IMR-90 (cell line): ENCODE measurements around the gene DOCK10. TPM values are rescaled to one million over a fixed set of nuclear protein-coding genes. Genes with fewer than 3 reads are reported as not detected.

Experiments
- ATAC-seq: fragments of 200-7000 bp; cut with Tn5 transposase; 2 replicates; pipeline ENCODE4 v1.9.1; 2020; ENCODE audit warnings: low read depth, mild to moderate bottlenecking, moderate library complexity
- BruUV-seq: library from RNA; stranded (reverse); fragments of 400-500 nt; replicated peaks from 2 replicates; lab custom pipeline; 2021; lab: Mats Ljungman, UMichigan
- CTCF ChIA-PET: fragments of 300-600 bp; formaldehyde crosslinking; extraction: SDS; loops from one replicate; lab custom pipeline; 2021; ENCODE audit warnings: antibody characterized with exemption; lab: Yijun Ruan, JAX
- POLR2A ChIA-PET: fragments of 300-600 bp; sonication (Branson Sonifier 250); formaldehyde crosslinking; loops from one replicate; lab custom pipeline; 2022; ENCODE audit warnings: antibody characterized with exemption; ENCODE audit not compliant: unreplicated experiment; lab: Charles Lee
- DNase-seq: peaks from one replicate; pipeline ENCODE4 v3.0.0; 2013
- H2AFZ ChIP-seq: replicated peaks from 2 replicates; pipeline ENCODE3; 2013; ENCODE audit warnings: low read length, mild to moderate bottlenecking; ENCODE audit not compliant: poor library complexity
- H2AK5ac ChIP-seq: 2 replicates; pipeline ENCODE4 v1.6.1; 2013; ENCODE audit warnings: low read depth, low read length, inconsistent platforms
- H2AK9ac ChIP-seq: replicated peaks from 2 replicates; pipeline ENCODE3; 2013; ENCODE audit warnings: mild to moderate bottlenecking, low read depth, low read length, moderate library complexity; ENCODE audit not compliant: poor library complexity
- H2BK120ac ChIP-seq: 2 replicates; pipeline ENCODE4 v1.6.1; 2013; ENCODE audit warnings: low read depth, low read length, inconsistent platforms
- H2BK15ac ChIP-seq: 3 replicates; pipeline ENCODE4 v1.6.1; 2013; ENCODE audit warnings: low read depth, low read length, inconsistent platforms
- H2BK20ac ChIP-seq: 2 replicates; pipeline ENCODE4 v1.6.1; 2013; ENCODE audit warnings: low read depth, mild to moderate bottlenecking, inconsistent platforms, low read length, moderate library complexity
- H2BK5ac ChIP-seq: 2 replicates; pipeline ENCODE4 v1.6.1; 2013; ENCODE audit warnings: mild to moderate bottlenecking, low read depth, low read length, inconsistent platforms; ENCODE audit not compliant: poor library complexity, severe bottlenecking
- H3K14ac ChIP-seq: replicated peaks from 2 replicates; pipeline ENCODE4 v1.6.1; 2013; ENCODE audit warnings: low read depth, low read length, inconsistent platforms
- H3K18ac ChIP-seq: 2 replicates; pipeline ENCODE4 v1.6.1; 2013; ENCODE audit warnings: low read depth, low read length, control low read depth
- H3K23ac ChIP-seq: 2 replicates; pipeline ENCODE4 v1.6.1; 2013; ENCODE audit warnings: low read depth, low read length, inconsistent platforms
- H3K27ac ChIP-seq: 2 replicates; pipeline ENCODE4 v1.5.1; 2013; ENCODE audit warnings: mild to moderate bottlenecking, control low read depth, low read length; ENCODE audit not compliant: insufficient read depth
- H3K27me3 ChIP-seq: 2 replicates; pipeline ENCODE4 v1.6.1; 2013; ENCODE audit warnings: low read length; ENCODE audit not compliant: control insufficient read depth, insufficient read depth
- H3K36me3 ChIP-seq: 2 replicates; pipeline ENCODE4 v1.6.1; 2013; ENCODE audit warnings: low read length, mixed read lengths; ENCODE audit not compliant: control insufficient read depth, insufficient read depth
- H3K4ac ChIP-seq: 2 replicates; pipeline ENCODE4 v1.6.1; 2013; ENCODE audit warnings: low read depth, low read length, inconsistent platforms
- H3K4me1 ChIP-seq: 2 replicates; pipeline ENCODE4 v1.6.1; 2013; ENCODE audit warnings: low read length, mixed read lengths; ENCODE audit not compliant: control insufficient read depth, insufficient read depth
- H3K4me2 ChIP-seq: 2 replicates; pipeline ENCODE4 v1.6.1; 2013; ENCODE audit warnings: low read depth, mild to moderate bottlenecking, control low read depth, low read length, moderate library complexity
- H3K4me3 ChIP-seq: 2 replicates; pipeline ENCODE4 v1.5.1; 2013; ENCODE audit warnings: low read depth, mild to moderate bottlenecking, control low read depth, low read length, moderate library complexity; ENCODE audit not compliant: insufficient read depth
- H3K56ac ChIP-seq: 2 replicates; pipeline ENCODE4 v1.6.1; 2013; ENCODE audit warnings: low read length, inconsistent platforms; ENCODE audit not compliant: insufficient read depth; ENCODE audit errors: extremely low read depth
- H3K79me1 ChIP-seq, 2 experiments: 2 replicates each; pipeline ENCODE4 v1.6.1; 2013; ENCODE audit warnings: low read length in 2 of 2, inconsistent platforms in 1 of 2, low read depth in 1 of 2
- H3K9ac ChIP-seq: 2 replicates; pipeline ENCODE4 v1.6.1; 2013; ENCODE audit warnings: low read depth, low read length, control low read depth
- H3K9me1 ChIP-seq: 2 replicates; pipeline ENCODE4 v1.6.1; 2013; ENCODE audit warnings: low read length, inconsistent platforms; ENCODE audit not compliant: insufficient read depth
- H3K9me3 ChIP-seq: 2 replicates; pipeline ENCODE4 v1.6.1; 2013; ENCODE audit warnings: low read length; ENCODE audit not compliant: control insufficient read depth, insufficient read depth
- H4K20me1 ChIP-seq: 2 replicates; pipeline ENCODE4 v1.6.1; 2013; ENCODE audit warnings: low read length, inconsistent platforms; ENCODE audit not compliant: insufficient read depth
- H4K5ac ChIP-seq: 2 replicates; pipeline ENCODE4 v1.6.1; 2013; ENCODE audit warnings: mild to moderate bottlenecking, low read depth, low read length, control low read depth
- H4K8ac ChIP-seq, 2 experiments: 2 replicates each; pipeline ENCODE4 v1.6.1; 2013; ENCODE audit warnings: low read depth in 2 of 2, low read length in 2 of 2, control low read depth in 1 of 2, inconsistent platforms in 1 of 2
- H4K91ac ChIP-seq: 2 replicates; pipeline ENCODE4 v1.6.1; 2013; ENCODE audit warnings: low read depth, low read length, inconsistent platforms; ENCODE audit not compliant: insufficient read depth
- BHLHE40 ChIP-seq: fragments of 150-350 bp; IDR thresholded peaks from 2 replicates; pipeline ENCODE4 v1.6.1; 2016; ENCODE audit warnings: mild to moderate bottlenecking, low read depth, low read length
- CEBPB ChIP-seq: IDR thresholded peaks from 2 replicates; pipeline ENCODE4 v1.6.1; 2012; ENCODE audit warnings: low read depth, low read length, improper control_type of control experiment
- CHD1 ChIP-seq: IDR thresholded peaks from 2 replicates; pipeline ENCODE4 v1.6.1; 2012; ENCODE audit warnings: low read depth, low read length, improper control_type of control experiment
- CTCF ChIP-seq: conservative IDR thresholded peaks from 2 replicates; pipeline ENCODE4 v1.5.1; 2012; ENCODE audit warnings: mild to moderate bottlenecking, low read depth, low read length, improper control_type of control experiment
- ELK1 ChIP-seq: fragments of 150-350 bp; IDR thresholded peaks from 2 replicates; pipeline ENCODE4 v1.6.1; 2016; ENCODE audit warnings: low read depth, mild to moderate bottlenecking, low read length, moderate library complexity, borderline replicate concordance
- FOS ChIP-seq: fragments of 150-350 bp; IDR thresholded peaks from 2 replicates; pipeline ENCODE4 v1.6.1; 2016; ENCODE audit warnings: low read depth, low read length
- MAFK ChIP-seq: IDR thresholded peaks from 2 replicates; pipeline ENCODE4 v1.6.1; 2012; ENCODE audit warnings: low read depth, low read length, improper control_type of control experiment
- MAZ ChIP-seq: IDR thresholded peaks from 2 replicates; pipeline ENCODE4 v1.6.1; 2012; ENCODE audit warnings: low read depth, mild to moderate bottlenecking, low read length, improper control_type of control experiment, moderate library complexity, borderline replicate concordance
- MXI1 ChIP-seq: IDR thresholded peaks from 2 replicates; pipeline ENCODE4 v1.6.1; 2012; ENCODE audit warnings: low read depth, mild to moderate bottlenecking, low read length, moderate library complexity, borderline replicate concordance
- NFE2L2 ChIP-seq: fragments of 150-350 bp; IDR thresholded peaks from 2 replicates; pipeline ENCODE4 v1.6.1; 2016; ENCODE audit warnings: low read depth, mild to moderate bottlenecking, low read length
- POLR2A ChIP-seq: IDR thresholded peaks from 2 replicates; pipeline ENCODE4 v1.6.1; 2012; ENCODE audit warnings: mild to moderate bottlenecking, low read depth, low read length
- RAD21 ChIP-seq: IDR thresholded peaks from 2 replicates; pipeline ENCODE4 v1.6.1; 2012; ENCODE audit warnings: low read length, improper control_type of control experiment
- RFX5 ChIP-seq: IDR thresholded peaks from 2 replicates; pipeline ENCODE4 v1.8.0; 2012; ENCODE audit warnings: low read depth, mild to moderate bottlenecking, low read length, moderate library complexity
- SMC3 ChIP-seq: fragments of 150-350 bp; IDR thresholded peaks from 2 replicates; pipeline ENCODE4 v1.6.1; 2016; ENCODE audit warnings: low read depth, mild to moderate bottlenecking, antibody characterized with exemption, low read length, moderate library complexity
- USF2 ChIP-seq: fragments of 150-350 bp; IDR thresholded peaks from 2 replicates; pipeline ENCODE4 v1.6.1; 2017; ENCODE audit warnings: mild to moderate bottlenecking, antibody characterized with exemption, low read length, low read depth
- WGBS, 2 experiments: methylation state at CpG; one replicate each; pipeline versions ENCODE4 v1.1.5 to v1.1.7; 2013; ENCODE audit warnings: missing lambda C conversion rate in 2 of 2; ENCODE audit not compliant: insufficient read length in 1 of 2; ENCODE audit errors: extremely low coverage in 2 of 2; 5-methylcytosine and 5-hydroxymethylcytosine counted together
- dilution Hi-C: fragments of 300-500 bp; cut with HindIII; formaldehyde crosslinking; loops from one replicate; pipeline ENCODE4 v1.14.3; 2018; ENCODE audit warnings: low sequenced_read_pairs; ENCODE audit not compliant: unreplicated experiment
- in situ Hi-C: fragments of 300-500 bp; cut with MboI; formaldehyde crosslinking; loops from 3 replicates; pipeline ENCODE4 v1.14.3; 2019; ENCODE audit warnings: low sequenced_read_pairs, inconsistent platforms, mixed read lengths
- intact Hi-C: fragments of 100-400 bp; cut with micrococcal nuclease; formaldehyde crosslinking; loops from 2 replicates; pipeline ENCODE4 v1.10.0; 2022
- polyA plus RNA-seq, 3 experiments: library from polyadenylated mRNA; depleted of rRNA; stranded (reverse); fragments of >200 nt; gene quantifications; 2 replicates each; pipeline ENCODE4 v1.2.3, GENCODE V29; 2012; ENCODE audit warnings: low replicate concordance in 1 of 3
- total RNA-seq: library from RNA; depleted of rRNA; stranded (reverse); fragments of >200 nt; gene quantifications from 2 replicates; pipeline ENCODE4 v1.2.3, GENCODE V29; 2012

Gene DOCK10
- total and polyA plus RNA-seq, 2 of the 4 experiments (the other 2 are of a cell fraction) = 58.6 to 75.3 TPM

GRCh38 chr2:224951723-224952481 lies 90.4 kb downstream of the DOCK10 start:
- H4K91ac ChIP-seq = no peak overlapping the region
- no peak overlapping the region; the same call in 1 of the 2 replicates for H2BK120ac ChIP-seq
- peaks cover 2% of the 10 kb centered on the region for H3K4me1 ChIP-seq
- ATAC-seq = no peak
- no peak overlapping the region for H2BK15ac ChIP-seq
- no peak overlapping the region for H3K18ac ChIP-seq
- ChIA-PET CTCF (no interaction called here), POLR2A (no interaction called here)
- H3K36me3 ChIP-seq = no peaks in the 10 kb centered on the region
- H2AFZ ChIP-seq = no peak overlapping the region
- no peak overlapping the region for H3K56ac ChIP-seq
- BruUV-seq = no TSS peak
- no peak overlapping the region for H3K27ac ChIP-seq
- 0 out of 2 replicates have a peak overlapping the region, but pooled peaks have one; percentile 52 for H3K23ac ChIP-seq
- no peaks in the 10 kb centered on the region for H4K20me1 ChIP-seq
- in situ Hi-C loops = no loop called here
- H3K14ac ChIP-seq = peak overlapping the region; percentile 50; the same call in 1 of the 2 replicates
- H4K5ac ChIP-seq = no peak overlapping the region
- peaks cover 3 to 33% of the 10 kb centered on the region in 2 experiments; a peak in 3 of 4 replicates for H3K79me1 ChIP-seq
- H4K8ac ChIP-seq = no peak overlapping the region
- H3K4ac ChIP-seq = no peak overlapping the region
- H3K9ac ChIP-seq = no peak overlapping the region
- H3K4me3 ChIP-seq = no peak overlapping the region
- no peak overlapping the region for H2BK20ac ChIP-seq
- no peak overlapping the region for H2BK5ac ChIP-seq
- 100% methylated on average over 6 of the region's 7 CpGs; no CpG with 5 or more reads in 1 of the 2 experiments for WGBS, 2 experiments
- no peaks in the 10 kb centered on the region for H3K9me1 ChIP-seq
- no peak overlapping the region for H2AK9ac ChIP-seq
- dilution Hi-C loops = no loop called here
- H3K9me3 ChIP-seq = no peaks in the 10 kb centered on the region
- intact Hi-C loops = no loop called here
- H3K4me2 ChIP-seq = no peak overlapping the region
- no peak overlapping the region for H2AK5ac ChIP-seq
- DNase-seq = peak; percentile 24
- H3K27me3 ChIP-seq = no peaks in the 10 kb centered on the region
- TF ChIP-seq ELK1 = no peak
- TF ChIP-seq MXI1 = no peak
- no peak for TF ChIP-seq CEBPB
- TF ChIP-seq BHLHE40 = no peak
- no peak for TF ChIP-seq RFX5
- TF ChIP-seq NFE2L2 = no peak
- TF ChIP-seq MAFK = no peak
- no peak for TF ChIP-seq MAZ
- no peak for TF ChIP-seq CHD1
- TF ChIP-seq FOS = no peak
- TF ChIP-seq USF2 = no peak
- no peak for TF ChIP-seq RAD21
- no peak for TF ChIP-seq SMC3
- no peak for TF ChIP-seq POLR2A
- no peak for TF ChIP-seq CTCF
